ENCODE data around the gene KCNJ14. TPM values are rescaled to one million over a fixed set of nuclear protein-coding genes. Genes with fewer than 3 reads are reported as not detected.

The KCNJ14 gene
- total RNA-seq, 2 experiments from 2014 or later = 1.7 to 2.0 TPM

GRCh38 chr19:48424694-48425219 is 30.6 kb upstream of the KCNJ14 start:
- ChIA-PET CTCF (no interaction called here), POLR2A (no interaction called here)
- Mint-ChIP-seq H3K4me3 (no peak overlapping the region), H3K36me3 (ENCODE audit: low read depth) (no peaks in the 10 kb centered on the region), H3K27ac (no peak overlapping the region), H3K4me1 (ENCODE audit: low read depth) (no peaks in the 10 kb centered on the region), H3K9me3 (no peaks in the 10 kb centered on the region), H3K27me3 (peaks cover 5% of the 10 kb centered on the region)
- Histone ChIP-seq H3K27ac (ENCODE audit: low read depth in 1 of 2, low read length in 2 of 2) (no peak overlapping the region), H3K9me3 (ENCODE audit: control insufficient read depth in 1 of 2, insufficient read depth in 1 of 2, low read length in 2 of 2) (no peaks in the 10 kb centered on the region), H3K27me3 (ENCODE audit: control insufficient read depth in 1 of 2, insufficient read depth in 2 of 2, low read length in 2 of 2) (no peaks in the 10 kb centered on the region), H3K4me1 (ENCODE audit: insufficient read depth, low read length) (no peaks in the 10 kb centered on the region), H3K4me3 (ENCODE audit: low read length) (no peak overlapping the region), H3K36me3 (ENCODE audit: insufficient read depth, low read length) (no peaks in the 10 kb centered on the region)
- DNase-seq (peak in 2 of 14 experiments; percentile 43 to 51), ATAC-seq (ENCODE audit: poor library complexity) (no peak)
- TF ChIP-seq CTCF (IDR thresholded peaks at IDR 0.05) = no peak
- intact Hi-C loops (cut with DNase I, micrococcal nuclease) = no loop called here

GRCh38 chr19:48428670-48429069 is 26.7 kb upstream of the KCNJ14 start:
- Mint-ChIP-seq H3K4me1 (ENCODE audit: low read depth) (no peaks in the 10 kb centered on the region), H3K9me3 (no peaks in the 10 kb centered on the region), H3K27me3 (no peaks in the 10 kb centered on the region), H3K36me3 (ENCODE audit: low read depth) (no peaks in the 10 kb centered on the region), H3K27ac (no peak overlapping the region), H3K4me3 (no peak overlapping the region)
- ATAC-seq (ENCODE audit: poor library complexity) (no peak), DNase-seq (no peak)
- CTCF ChIA-PET = no interaction called here
- Histone ChIP-seq H3K27me3 (ENCODE audit: control insufficient read depth in 1 of 2, insufficient read depth in 2 of 2, low read length in 2 of 2) (no peaks in the 10 kb centered on the region), H3K36me3 (ENCODE audit: insufficient read depth, low read length) (no peaks in the 10 kb centered on the region), H3K9me3 (ENCODE audit: control insufficient read depth in 1 of 2, insufficient read depth in 1 of 2, low read length in 2 of 2) (no peaks in the 10 kb centered on the region), H3K4me1 (ENCODE audit: insufficient read depth, low read length) (no peaks in the 10 kb centered on the region), H3K4me3 (ENCODE audit: low read length) (no peak overlapping the region), H3K27ac (ENCODE audit: low read depth in 1 of 2, low read length in 2 of 2) (no peak overlapping the region)
- TF ChIP-seq CTCF (IDR thresholded peaks at IDR 0.05) = no peak
- intact Hi-C loops (cut with DNase I, micrococcal nuclease) = no loop called here
- POLR2A ChIA-PET = no interaction called here

GRCh38 chr19:48433337-48433736 is 22.0 kb upstream of the KCNJ14 start:
- Histone ChIP-seq H3K4me1 (ENCODE audit: insufficient read depth, low read length) (no peaks in the 10 kb centered on the region), H3K27ac (ENCODE audit: low read depth in 1 of 2, low read length in 2 of 2) (no peak overlapping the region), H3K36me3 (ENCODE audit: insufficient read depth, low read length) (no peaks in the 10 kb centered on the region), H3K27me3 (ENCODE audit: control insufficient read depth in 1 of 2, insufficient read depth in 2 of 2, low read length in 2 of 2) (peaks cover 7 to 15% of the 10 kb centered on the region in 2 experiments), H3K4me3 (ENCODE audit: low read length) (no peak overlapping the region), H3K9me3 (ENCODE audit: control insufficient read depth in 1 of 2, insufficient read depth in 1 of 2, low read length in 2 of 2) (no peaks in the 10 kb centered on the region)
- POLR2A ChIA-PET = no interaction called here
- Mint-ChIP-seq H3K4me3 (no peak overlapping the region), H3K27ac (no peak overlapping the region), H3K9me3 (no peaks in the 10 kb centered on the region), H3K36me3 (ENCODE audit: low read depth) (no peaks in the 10 kb centered on the region), H3K4me1 (ENCODE audit: low read depth) (no peaks in the 10 kb centered on the region), H3K27me3 (peaks cover 21% of the 10 kb centered on the region)
- no peak for ATAC-seq (ENCODE audit: poor library complexity)
- CTCF ChIA-PET = interaction anchor here (0.6 kb wide), 1 partner anchor 120 kb away, joined by 4 read pairs; no protein-coding TSS in a partner anchor
- intact Hi-C loops (cut with DNase I, micrococcal nuclease) = no loop called here
- no peak for DNase-seq
- no peak for TF ChIP-seq CTCF (IDR thresholded peaks at IDR 0.05)
